GM23338 (cell line): ENCODE data around the gene PRDM5. TPM values are rescaled to one million over a fixed set of nuclear protein-coding genes. Genes with fewer than 3 reads are reported as not detected.

Source experiments
- ATAC-seq: fragments of 200-7000 bp; cut with Tn5 transposase; 3 replicates; pipeline ENCODE4 v1.9.1; 2020
- DNase-seq: peaks from one replicate; pipeline ENCODE4 v3.0.0-alpha.2; 2015; ENCODE audit warnings: low spot score
- H2AFZ ChIP-seq: fragments of 200-600 bp; sonication (generic); 2 replicates; pipeline ENCODE4 v1.8.0; 2016; ENCODE audit warnings: antibody characterized with exemption, mild to moderate bottlenecking, moderate library complexity
- H3F3A ChIP-seq: fragments of 200-600 bp; sonication (generic); replicated peaks from 2 replicates; pipeline ENCODE4 v1.8.0; 2017; ENCODE audit warnings: antibody characterized with exemption, mixed run types, low read depth
- H3K27ac ChIP-seq: fragments of 200-600 bp; sonication (generic); 2 replicates; pipeline ENCODE4 v1.6.1; 2016; ENCODE audit warnings: low read depth
- H3K27me3 ChIP-seq: fragments of 200-600 bp; sonication (generic); 2 replicates; pipeline ENCODE4 v1.8.0; 2016; ENCODE audit warnings: mild to moderate bottlenecking, mixed run types, moderate library complexity; ENCODE audit not compliant: insufficient read depth
- H3K36me3 ChIP-seq: fragments of 200-600 bp; sonication (generic); 2 replicates; pipeline ENCODE4 v1.8.0; 2016; ENCODE audit warnings: mild to moderate bottlenecking; ENCODE audit not compliant: insufficient read depth
- H3K4me1 ChIP-seq: fragments of 200-600 bp; sonication (generic); 2 replicates; pipeline ENCODE4 v1.8.0; 2016; ENCODE audit warnings: mild to moderate bottlenecking, moderate library complexity; ENCODE audit not compliant: insufficient read depth
- H3K4me2 ChIP-seq: fragments of 200-600 bp; sonication (generic); 2 replicates; pipeline ENCODE4 v1.7.1; 2017; ENCODE audit warnings: mixed run types
- H3K4me3 ChIP-seq: fragments of 200-600 bp; sonication (generic); 2 replicates; pipeline ENCODE4 v1.6.1; 2016; ENCODE audit warnings: mixed run types
- H3K79me2 ChIP-seq: fragments of 200-600 bp; sonication (generic); replicated peaks from 2 replicates; pipeline ENCODE4 v1.8.0; 2017; ENCODE audit warnings: mild to moderate bottlenecking; ENCODE audit not compliant: insufficient read depth
- H3K9me2 ChIP-seq: fragments of 200-600 bp; sonication (generic); 2 replicates; pipeline ENCODE4 v1.8.0; 2017; ENCODE audit not compliant: insufficient read depth
- H4K20me1 ChIP-seq: fragments of 200-600 bp; sonication (generic); replicated peaks from 2 replicates; pipeline ENCODE4 v1.8.0; 2017; ENCODE audit warnings: mild to moderate bottlenecking; ENCODE audit not compliant: insufficient read depth
- H3K27ac Mint-ChIP-seq: 2 replicates; pipeline ENCODE4 v1.8.0; 2020; ENCODE audit warnings: inconsistent platforms, mild to moderate bottlenecking, moderate library complexity, mixed read lengths
- H3K27me3 Mint-ChIP-seq: 3 replicates; pipeline ENCODE4 v1.8.0; 2022; ENCODE audit warnings: low read depth, mild to moderate bottlenecking, moderate library complexity, mixed read lengths, inconsistent platforms; ENCODE audit not compliant: insufficient read depth, poor library complexity
- H3K36me3 Mint-ChIP-seq: 3 replicates; pipeline ENCODE4 v1.8.0; 2021; ENCODE audit warnings: low read depth, mild to moderate bottlenecking, inconsistent platforms, moderate library complexity, mixed read lengths
- H3K4me1 Mint-ChIP-seq: 3 replicates; pipeline ENCODE4 v1.8.0; 2020; ENCODE audit warnings: mild to moderate bottlenecking, inconsistent platforms, mixed read lengths
- H3K4me3 Mint-ChIP-seq: 3 replicates; pipeline ENCODE4 v1.8.0; 2021; ENCODE audit warnings: moderate library complexity, mild to moderate bottlenecking, inconsistent platforms, mixed read lengths
- H3K9me3 Mint-ChIP-seq: 3 replicates; pipeline ENCODE4 v1.8.0; 2020; ENCODE audit warnings: moderate library complexity, mild to moderate bottlenecking, inconsistent platforms, mixed read lengths
- EZH2 ChIP-seq: fragments of 200-600 bp; sonication (generic); IDR thresholded peaks from one replicate; pipeline ENCODE4 v1.8.0; 2017; ENCODE audit warnings: antibody characterized with exemption, mild to moderate bottlenecking, low read depth; ENCODE audit not compliant: unreplicated experiment
- EZH2phosphoT487 ChIP-seq: fragments of 200-600 bp; sonication (generic); IDR thresholded peaks from one replicate; pipeline ENCODE4 v1.8.1; 2018; ENCODE audit warnings: antibody characterized with exemption; ENCODE audit not compliant: unreplicated experiment
- JUNB ChIP-seq: IDR thresholded peaks from one replicate; pipeline ENCODE4 v1.6.1; 2016; ENCODE audit warnings: antibody characterized with exemption; ENCODE audit not compliant: unreplicated experiment
- NANOG ChIP-seq: IDR thresholded peaks from 2 replicates; pipeline ENCODE4 v1.6.1; 2016; ENCODE audit warnings: antibody characterized with exemption, borderline replicate concordance
- POLR2AphosphoS5 ChIP-seq: IDR thresholded peaks from 2 replicates; pipeline ENCODE4 v1.6.1; 2016; ENCODE audit warnings: antibody characterized with exemption, low read depth
- STAT1 ChIP-seq: IDR thresholded peaks from one replicate; pipeline ENCODE4 v1.6.1; 2016; ENCODE audit warnings: antibody characterized with exemption; ENCODE audit not compliant: unreplicated experiment
- ZNF114 ChIP-seq: fragments of 250-450 bp; sonication (Bioruptor Pico); IDR thresholded peaks from 2 replicates; pipeline ENCODE4 v1.5.0; 2020; ENCODE audit warnings: mild to moderate bottlenecking, moderate library complexity
- ZNF331 ChIP-seq: fragments of 250-450 bp; sonication (Bioruptor Pico); IDR thresholded peaks from 2 replicates; pipeline ENCODE4 v1.5.0; 2020; ENCODE audit warnings: low read depth, mild to moderate bottlenecking, moderate library complexity
- polyA plus RNA-seq: library from polyadenylated mRNA; unstranded; fragments of >200 nt; fragmentation: Nextera tagmentation; extraction: Ambion mirVana; gene quantifications from 2 replicates; pipeline ENCODE4 v1.2.1, GENCODE V29; 2016
- total RNA-seq: library from RNA; depleted of rRNA; stranded (reverse); fragments of >200 nt; shearing (Covaris generic); gene quantifications from 2 replicates; pipeline ENCODE4 v1.2.3, GENCODE V29; 2014
- TF ChIP-seq, protein P1 (sequence below): IDR thresholded peaks from 2 replicates; pipeline ENCODE4 v1.6.1; 2016; ENCODE audit warnings: antibody characterized with exemption
- TF ChIP-seq, protein P2 (sequence below), 2 experiments: fragments of 200-600 bp in 1 of 2; sonication (generic) in 1 of 2; conservative IDR thresholded peaks; 2 replicates each; pipeline versions ENCODE4 v1.5.1 to v1.6.1; 2016 to 2017; ENCODE audit warnings: antibody characterized with exemption in 2 of 2, low read depth in 2 of 2, mild to moderate bottlenecking in 2 of 2, moderate library complexity in 1 of 2

PRDM5 gene
- total and polyA plus RNA-seq, 2 experiments from 2014 or later, result 11.2 to 40.4 TPM

DNA sequence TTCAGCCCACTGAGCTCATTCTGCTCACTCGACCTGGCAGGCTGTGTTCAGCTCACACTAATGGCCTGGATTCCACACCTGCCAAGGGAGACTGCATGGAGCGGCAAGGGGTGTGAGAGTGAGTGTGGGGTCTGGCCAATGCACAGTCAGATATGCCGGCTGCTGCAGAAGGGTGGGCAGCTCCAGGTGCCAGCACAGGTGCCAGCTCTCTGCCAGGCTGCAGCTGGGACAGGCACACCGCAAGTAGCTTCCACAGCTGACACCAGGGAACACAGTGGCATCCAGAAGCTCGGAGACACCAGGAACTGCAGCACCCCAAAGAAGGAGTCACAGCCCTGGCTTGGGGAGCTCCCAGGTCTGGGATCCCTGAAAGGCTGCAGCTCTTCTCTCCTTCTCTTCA lies 83.7 kb downstream of the PRDM5 start (continued):
- TF ChIP-seq ZNF114 (CRISPR knock-in tag), result no peak
- TF ChIP-seq, protein P1, sequence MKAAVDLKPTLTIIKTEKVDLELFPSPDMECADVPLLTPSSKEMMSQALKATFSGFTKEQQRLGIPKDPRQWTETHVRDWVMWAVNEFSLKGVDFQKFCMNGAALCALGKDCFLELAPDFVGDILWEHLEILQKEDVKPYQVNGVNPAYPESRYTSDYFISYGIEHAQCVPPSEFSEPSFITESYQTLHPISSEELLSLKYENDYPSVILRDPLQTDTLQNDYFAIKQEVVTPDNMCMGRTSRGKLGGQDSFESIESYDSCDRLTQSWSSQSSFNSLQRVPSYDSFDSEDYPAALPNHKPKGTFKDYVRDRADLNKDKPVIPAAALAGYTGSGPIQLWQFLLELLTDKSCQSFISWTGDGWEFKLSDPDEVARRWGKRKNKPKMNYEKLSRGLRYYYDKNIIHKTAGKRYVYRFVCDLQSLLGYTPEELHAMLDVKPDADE, result no peak
- no peak for TF ChIP-seq EZH2phosphoT487
- no peak for TF ChIP-seq ZNF331 (CRISPR knock-in tag)
- TF ChIP-seq, protein P2, sequence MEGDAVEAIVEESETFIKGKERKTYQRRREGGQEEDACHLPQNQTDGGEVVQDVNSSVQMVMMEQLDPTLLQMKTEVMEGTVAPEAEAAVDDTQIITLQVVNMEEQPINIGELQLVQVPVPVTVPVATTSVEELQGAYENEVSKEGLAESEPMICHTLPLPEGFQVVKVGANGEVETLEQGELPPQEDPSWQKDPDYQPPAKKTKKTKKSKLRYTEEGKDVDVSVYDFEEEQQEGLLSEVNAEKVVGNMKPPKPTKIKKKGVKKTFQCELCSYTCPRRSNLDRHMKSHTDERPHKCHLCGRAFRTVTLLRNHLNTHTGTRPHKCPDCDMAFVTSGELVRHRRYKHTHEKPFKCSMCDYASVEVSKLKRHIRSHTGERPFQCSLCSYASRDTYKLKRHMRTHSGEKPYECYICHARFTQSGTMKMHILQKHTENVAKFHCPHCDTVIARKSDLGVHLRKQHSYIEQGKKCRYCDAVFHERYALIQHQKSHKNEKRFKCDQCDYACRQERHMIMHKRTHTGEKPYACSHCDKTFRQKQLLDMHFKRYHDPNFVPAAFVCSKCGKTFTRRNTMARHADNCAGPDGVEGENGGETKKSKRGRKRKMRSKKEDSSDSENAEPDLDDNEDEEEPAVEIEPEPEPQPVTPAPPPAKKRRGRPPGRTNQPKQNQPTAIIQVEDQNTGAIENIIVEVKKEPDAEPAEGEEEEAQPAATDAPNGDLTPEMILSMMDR (conservative IDR thresholded peaks at IDR 0.05; ENCODE audit: low read depth in 2 of 2), result no peak
- TF ChIP-seq JUNB, result no peak
- TF ChIP-seq POLR2AphosphoS5, result no peak

DNA sequence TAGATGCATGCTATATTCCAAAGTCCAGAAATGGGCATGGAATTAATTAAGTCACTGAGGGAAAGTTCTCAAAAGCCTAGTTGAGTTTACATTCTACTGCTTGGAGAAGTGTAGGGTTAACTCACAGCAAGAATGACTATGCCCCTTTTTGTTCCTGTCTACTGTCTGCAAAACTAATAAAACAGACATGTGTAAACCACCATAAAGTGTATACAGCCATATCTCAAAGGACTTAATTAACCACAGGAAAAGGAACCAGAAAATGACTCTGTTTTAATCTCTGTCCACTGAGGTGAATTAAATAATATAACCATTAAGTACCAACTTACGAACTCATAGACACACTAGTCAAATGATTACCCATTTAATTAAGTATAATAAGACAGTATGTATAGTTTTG lies 84.9 kb downstream of the PRDM5 start:
- Histone ChIP-seq H3K4me2 (no peak overlapping the region), H3K9me2 (no peaks in the 10 kb centered on the region), H3K4me1 (no peaks in the 10 kb centered on the region), H3K27ac (no peak overlapping the region), H3F3A (no peaks in the 10 kb centered on the region), H3K79me2 (0 out of 2 replicates have a peak, but pooled peaks cover under 1% of the 10 kb centered on the region), H4K20me1 (no peaks in the 10 kb centered on the region), H3K36me3 (no peaks in the 10 kb centered on the region), H2AFZ (no peak overlapping the region), H3K4me3 (no peak overlapping the region), H3K27me3 (no peaks in the 10 kb centered on the region)
- TF ChIP-seq, protein P1, result no peak
- no peak for TF ChIP-seq NANOG
- TF ChIP-seq EZH2, result no peak
- TF ChIP-seq, protein P2 (conservative IDR thresholded peaks at IDR 0.05; ENCODE audit: low read depth in 2 of 2), result no peak
- TF ChIP-seq STAT1, result no peak
- no peak for DNase-seq
- no peak overlapping the region for H3K27ac Mint-ChIP-seq
- H3K9me3 Mint-ChIP-seq, result peaks cover 11% of the 10 kb centered on the region
- peaks cover 33% of the 10 kb centered on the region for H3K36me3 Mint-ChIP-seq
- no peaks in the 10 kb centered on the region for H3K27me3 Mint-ChIP-seq
- H3K4me1 Mint-ChIP-seq, result no peaks in the 10 kb centered on the region
- no peak for ATAC-seq
- H3K4me3 Mint-ChIP-seq, result no peak overlapping the region
